ENCODE data around the gene OR2D3. TPM values are rescaled to one million over a fixed set of nuclear protein-coding genes. Genes with fewer than 3 reads are reported as not detected.

The OR2D3 gene, protein sequence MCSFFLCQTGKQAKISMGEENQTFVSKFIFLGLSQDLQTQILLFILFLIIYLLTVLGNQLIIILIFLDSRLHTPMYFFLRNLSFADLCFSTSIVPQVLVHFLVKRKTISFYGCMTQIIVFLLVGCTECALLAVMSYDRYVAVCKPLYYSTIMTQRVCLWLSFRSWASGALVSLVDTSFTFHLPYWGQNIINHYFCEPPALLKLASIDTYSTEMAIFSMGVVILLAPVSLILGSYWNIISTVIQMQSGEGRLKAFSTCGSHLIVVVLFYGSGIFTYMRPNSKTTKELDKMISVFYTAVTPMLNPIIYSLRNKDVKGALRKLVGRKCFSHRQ
- total RNA-seq: not detected

DNA sequence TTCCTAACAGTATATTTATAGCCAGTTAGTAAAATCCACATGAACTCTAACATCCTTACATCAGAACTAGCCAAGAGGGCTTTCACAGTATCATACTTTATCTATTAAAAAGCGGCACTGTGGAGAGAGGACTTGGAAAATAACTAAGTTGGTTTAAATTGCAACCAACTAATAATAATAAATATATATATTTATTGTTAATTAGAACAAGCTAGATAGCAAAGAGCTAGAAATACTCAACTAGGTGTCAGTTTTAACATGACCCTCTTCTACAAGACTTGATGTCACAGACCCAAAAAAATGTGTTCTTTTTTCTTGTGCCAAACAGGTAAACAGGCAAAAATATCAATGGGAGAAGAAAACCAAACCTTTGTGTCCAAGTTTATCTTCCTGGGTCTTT is at the start of gene OR2D3:
Gene OR2D3, plus strand, starts transcription at position 301 of the 400 bp plus-strand sequence. Its CDS starts 0 bp downstream, at position 301.
- WGBS, 2 donors: 88 to 93% methylated on average over 1 of the region's 1 CpG
- no peak for DNase-seq
- Histone ChIP-seq H3K4me1 (peaks cover 2% of the 10 kb centered on the region), H3K27ac (no peak within 1 kb of the TSS), H3K36me3 (replicated peaks in 1 of 2; ENCODE audit: insufficient read depth in 1 of 2, low read depth in 2 of 2) (no peaks in the 10 kb centered on the region), H3K27me3 (no peaks in the 10 kb centered on the region), H3K9me3 (no peaks in the 10 kb centered on the region), H3K4me3 (no peak within 1 kb of the TSS)
- TF ChIP-seq CTCF (IDR thresholded peaks at IDR 0.05) (no peak), POLR2A (IDR thresholded peaks at IDR 0.05) (no peak)
- intact Hi-C loops (cut with DNase I): no loop called here
- ATAC-seq: no peak

- ATAC-seq: no peak
- 75 to 78% methylated on average over 1 of the region's 1 CpG for WGBS, 2 donors
Measured at GRCh38 chr11:6871278-6871677, 49.5 kb upstream of the OR2D3 start.

GRCh38 chr11:6875761-6876160 is 45.0 kb upstream of the OR2D3 start:
- Histone ChIP-seq H3K27ac (no peak overlapping the region), H3K36me3 (replicated peaks in 1 of 2; ENCODE audit: insufficient read depth in 1 of 2, low read depth in 2 of 2) (no peaks in the 10 kb centered on the region), H3K4me1 (no peaks in the 10 kb centered on the region), H3K4me3 (no peak overlapping the region), H3K27me3 (no peaks in the 10 kb centered on the region), H3K9me3 (no peaks in the 10 kb centered on the region)
- no peak for DNase-seq
- WGBS, 2 donors: 62 to 70% methylated on average over 2 of the region's 2 CpGs
- TF ChIP-seq CTCF (IDR thresholded peaks at IDR 0.05) (no peak), POLR2A (IDR thresholded peaks at IDR 0.05) (no peak)
- no peak for ATAC-seq
- intact Hi-C loops (cut with DNase I): no loop called here

More at GRCh38 chr11:6871278-6871677, 49.5 kb upstream of the OR2D3 start:
- intact Hi-C loops (cut with DNase I): no loop called here
- no peak overlapping the region for H3K27ac ChIP-seq
- no peaks in the 10 kb centered on the region for H3K9me3 ChIP-seq
- no peak overlapping the region for H3K4me3 ChIP-seq
- H3K4me1 ChIP-seq: no peaks in the 10 kb centered on the region
- no peaks in the 10 kb centered on the region for H3K27me3 ChIP-seq
- H3K36me3 ChIP-seq (replicated peaks in 1 of 2; ENCODE audit: insufficient read depth in 1 of 2, low read depth in 2 of 2): no peaks in the 10 kb centered on the region
- DNase-seq: no peak
- TF ChIP-seq POLR2A (IDR thresholded peaks at IDR 0.05) (no peak), CTCF (IDR thresholded peaks at IDR 0.05) (no peak)

DNA sequence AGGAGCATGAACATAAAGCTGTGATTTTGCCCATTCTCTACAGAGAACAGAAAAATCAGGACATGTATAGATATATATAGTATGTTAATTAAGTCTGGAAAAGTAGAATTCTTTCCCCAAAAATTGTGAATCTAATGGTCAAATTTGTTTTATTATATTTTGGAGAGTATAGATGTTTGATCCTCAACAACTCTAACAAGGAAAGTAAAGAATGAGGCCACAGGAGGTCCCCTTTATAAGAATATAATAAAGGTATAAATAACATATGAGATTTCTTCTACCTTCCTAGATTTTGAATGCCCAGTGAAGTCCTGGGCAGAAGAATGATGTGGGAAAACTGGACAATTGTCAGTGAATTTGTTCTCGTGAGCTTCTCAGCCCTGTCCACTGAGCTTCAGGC is 44.5 kb upstream of the OR2D3 start, which contains the start of gene OR10A4:
Gene OR10A4, plus strand, starts transcription at position 301 of the 400 bp plus-strand sequence. Its CDS starts 23 bp downstream, at position 324.
- H3K27me3 ChIP-seq: no peaks in the 10 kb centered on the region
- ATAC-seq (no peak), DNase-seq (no peak)
- no peaks in the 10 kb centered on the region for H3K4me1 ChIP-seq
- TF ChIP-seq POLR2A (IDR thresholded peaks at IDR 0.05) (no peak), CTCF (IDR thresholded peaks at IDR 0.05) (no peak)
- intact Hi-C loops (cut with DNase I): no loop called here
- H3K36me3 ChIP-seq (replicated peaks in 1 of 2; ENCODE audit: insufficient read depth in 1 of 2, low read depth in 2 of 2): no peaks in the 10 kb centered on the region
- H3K27ac ChIP-seq: no peak within 1 kb of the TSS
- H3K4me3 ChIP-seq: no peak within 1 kb of the TSS
- no peaks in the 10 kb centered on the region for H3K9me3 ChIP-seq
- WGBS, 2 donors: 76 to 91% methylated on average over 1 of the region's 1 CpG

- ATAC-seq: no peak
- 82 to 100% methylated on average over 3 of the region's 3 CpGs for WGBS, 2 donors
- no peak for TF ChIP-seq POLR2A (IDR thresholded peaks at IDR 0.05)
- no peak for TF ChIP-seq CTCF (IDR thresholded peaks at IDR 0.05)
- Histone ChIP-seq H3K4me1 (no peaks in the 10 kb centered on the region), H3K4me3 (no peak overlapping the region), H3K9me3 (no peaks in the 10 kb centered on the region), H3K36me3 (replicated peaks in 1 of 2; ENCODE audit: insufficient read depth in 1 of 2, low read depth in 2 of 2) (no peaks in the 10 kb centered on the region), H3K27me3 (no peaks in the 10 kb centered on the region), H3K27ac (no peak overlapping the region)
- intact Hi-C loops (cut with DNase I): no loop called here
- DNase-seq: no peak
Measured at GRCh38 chr11:6876914-6877313, 43.9 kb upstream of the OR2D3 start.

Data from body of pancreas (tissue), 4 donors.